ENCODE data around the gene CAPZB.
A peak's percentile ranks its signal among the peaks of the same experiment; 100 is the strongest.

Gene CAPZB

GRCh38 chr1:19324665-19324990 lies 160.7 kb downstream of the CAPZB start:
- no peak for DNase-seq

GRCh38 chr1:19323987-19324664 lies 161.2 kb downstream of the CAPZB start:
- no peak for DNase-seq

- DNase-seq = no peak
These were observed 162.9 kb downstream of the CAPZB start for GRCh38 chr1:19322481-19322880.

- DNase-seq = no peak
These were observed 164.3 kb downstream of the CAPZB start for GRCh38 chr1:19321071-19321470.

GRCh38 chr1:19319196-19319595 lies 166.1 kb downstream of the CAPZB start:
- no peak for DNase-seq

GRCh38 chr1:19317126-19317910 lies 168.0 kb downstream of the CAPZB start:
- DNase-seq = no peak

- DNase-seq = peak in 1 of 2 donors; percentile 56
These were observed 169.8 kb downstream of the CAPZB start for GRCh38 chr1:19315378-19316198.

GRCh38 chr1:19313961-19314882 lies 171.1 kb downstream of the CAPZB start:
- DNase-seq = no peak

- DNase-seq = no peak
These were observed 171.7 kb downstream of the CAPZB start for GRCh38 chr1:19313636-19313959.

GRCh38 chr1:19312782-19313635 lies 172.3 kb downstream of the CAPZB start:
- no peak for DNase-seq

- DNase-seq = peak; percentile 52 to 75
These were observed 173.2 kb downstream of the CAPZB start, which contains the start of the genes AKR7A2 and SLC66A1 for GRCh38 chr1:19311931-19312781. Gene AKR7A2 (minus strand): TSS chr1:19312144. CDS start chr1:19312124, 20 bp downstream. Gene SLC66A1 (plus strand): TSS chr1:19312326. CDS start chr1:19317678, 5,352 bp downstream.

- DNase-seq = no peak
These were observed 173.8 kb downstream of the CAPZB start for GRCh38 chr1:19311503-19311930.

GRCh38 chr1:19310720-19311502 lies 174.4 kb downstream of the CAPZB start:
- DNase-seq = no peak

- no peak for DNase-seq
These were observed 175.3 kb downstream of the CAPZB start for GRCh38 chr1:19310061-19310460.

- DNase-seq = no peak
These were observed 176.1 kb downstream of the CAPZB start for GRCh38 chr1:19309123-19309813.

- DNase-seq = no peak
These were observed 176.8 kb downstream of the CAPZB start for GRCh38 chr1:19308509-19308907.

- no peak for DNase-seq
These were observed 177.4 kb downstream of the CAPZB start for GRCh38 chr1:19307794-19308508.

GRCh38 chr1:19306941-19307340 lies 178.4 kb downstream of the CAPZB start:
- no peak for DNase-seq

All from bone marrow (tissue), 2 donors.